Neural cell (in vitro differentiated cells): ENCODE data around the gene SLC6A18. TPM values are rescaled to one million over a fixed set of nuclear protein-coding genes. Genes with fewer than 3 reads are reported as not detected.

ENCODE experiments used
- H2AFZ ChIP-seq: fragments of 200-600, 300-800 bp; sonication (generic), shearing (Covaris generic); 2 replicates; pipeline ENCODE4 v1.6.0; 2014; ENCODE audit warnings: low read depth, mild to moderate bottlenecking, antibody characterized with exemption, low read length, moderate library complexity
- H3F3A ChIP-seq: fragments of 200-600 bp; shearing (Covaris generic); 2 replicates; pipeline ENCODE4 v1.6.1; 2016; ENCODE audit warnings: mild to moderate bottlenecking, moderate library complexity, mixed read lengths, antibody characterized with exemption, low read length; ENCODE audit not compliant: insufficient read depth, poor library complexity, severe bottlenecking
- H3K27ac ChIP-seq: fragments of 200-600, 300-800 bp; sonication (generic), shearing (Covaris generic); 2 replicates; pipeline ENCODE4 v1.5.1; 2014; ENCODE audit warnings: mild to moderate bottlenecking, low read length, moderate library complexity
- H3K27me3 ChIP-seq: fragments of 300-800, 200-600 bp; sonication (generic), shearing (Covaris generic); 2 replicates; pipeline ENCODE4 v1.6.0; 2014; ENCODE audit warnings: mild to moderate bottlenecking, low read depth, low read length, moderate library complexity; ENCODE audit not compliant: insufficient read depth
- H3K36me3 ChIP-seq: fragments of 300-800, 200-600 bp; sonication (generic), shearing (Covaris generic); 2 replicates; pipeline ENCODE4 v1.5.1; 2014; ENCODE audit warnings: mild to moderate bottlenecking, antibody characterized with exemption, low read length, moderate library complexity; ENCODE audit not compliant: insufficient read depth
- H3K4me2 ChIP-seq: fragments of 300-800, 200-600 bp; sonication (generic), shearing (Covaris generic); 2 replicates; pipeline ENCODE4 v1.6.0; 2014; ENCODE audit warnings: mild to moderate bottlenecking, low read length
- H3K4me3 ChIP-seq: fragments of 300-800, 200-600 bp; sonication (generic), shearing (Covaris generic); 2 replicates; pipeline ENCODE4 v1.5.1; 2014; ENCODE audit warnings: mild to moderate bottlenecking, low read length, moderate library complexity
- H3K79me2 ChIP-seq: fragments of 200-600 bp; shearing (Covaris generic); replicated peaks from 2 replicates; pipeline ENCODE4 v1.6.0; 2014; ENCODE audit warnings: mild to moderate bottlenecking, low read length, moderate library complexity; ENCODE audit not compliant: insufficient read depth
- H3K9ac ChIP-seq: fragments of 300-800, 200-600 bp; sonication (generic), shearing (Covaris generic); 2 replicates; pipeline ENCODE4 v1.6.1; 2016; ENCODE audit warnings: mild to moderate bottlenecking, low read length, mixed read lengths
- H3K9me2 ChIP-seq: fragments of 200-600 bp; shearing (Covaris generic); 2 replicates; pipeline ENCODE4 v1.6.1; 2016; ENCODE audit warnings: mild to moderate bottlenecking, low read length, mixed read lengths; ENCODE audit not compliant: insufficient read depth
- H3K9me3 ChIP-seq: fragments of 200-600, 300-800 bp; sonication (generic), shearing (Covaris generic); 2 replicates; pipeline ENCODE4 v1.6.1; 2016; ENCODE audit warnings: mild to moderate bottlenecking, mixed run types, low read length, moderate library complexity, mixed read lengths
- H4K20me1 ChIP-seq: fragments of 200-600 bp; shearing (Covaris generic); 2 replicates; pipeline ENCODE4 v1.6.1; 2016; ENCODE audit warnings: mild to moderate bottlenecking, mixed run types; ENCODE audit not compliant: insufficient read depth
- CTCF ChIP-seq: fragments of 450-650 bp; IDR thresholded peaks from 2 replicates; pipeline ENCODE4 v1.5.1; 2014; ENCODE audit warnings: antibody characterized with exemption, mild to moderate bottlenecking, moderate library complexity; ENCODE audit not compliant: poor library complexity, severe bottlenecking
- EP300 ChIP-seq: fragments of 450-650 bp; conservative IDR thresholded peaks from 2 replicates; pipeline ENCODE4 v1.6.1; 2014; ENCODE audit warnings: antibody characterized with exemption, mild to moderate bottlenecking, moderate library complexity; ENCODE audit not compliant: poor library complexity, severe bottlenecking
- EZH2 ChIP-seq: fragments of 200-600, 300-800 bp; shearing (Covaris generic), sonication (generic); IDR thresholded peaks from 2 replicates; pipeline ENCODE4 v1.6.1; 2014; ENCODE audit warnings: antibody characterized with exemption, low read length, borderline replicate concordance, mild to moderate bottlenecking; ENCODE audit not compliant: insufficient read depth, poor library complexity, severe bottlenecking
- MXI1 ChIP-seq: fragments of 450-650 bp; conservative IDR thresholded peaks from 2 replicates; pipeline ENCODE4 v1.6.1; 2014; ENCODE audit warnings: antibody characterized with exemption, mild to moderate bottlenecking; ENCODE audit not compliant: poor library complexity, severe bottlenecking
- POLR2AphosphoS5 ChIP-seq: IDR thresholded peaks from 2 replicates; pipeline ENCODE4 v1.6.1; 2012
- RAD21 ChIP-seq: fragments of 450-650 bp; conservative IDR thresholded peaks from 2 replicates; pipeline ENCODE4 v1.6.1; 2014; ENCODE audit warnings: antibody characterized with exemption, mild to moderate bottlenecking, moderate library complexity
- REST ChIP-seq: IDR thresholded peaks from 2 replicates; pipeline ENCODE4 v1.6.1; 2012; ENCODE audit warnings: borderline replicate concordance
- SMC3 ChIP-seq: fragments of 450-650 bp; conservative IDR thresholded peaks from 2 replicates; pipeline ENCODE4 v1.6.1; 2014; ENCODE audit warnings: antibody characterized with exemption, mild to moderate bottlenecking, moderate library complexity; ENCODE audit not compliant: poor library complexity
- TAF1 ChIP-seq: IDR thresholded peaks from 2 replicates; pipeline ENCODE4 v1.6.1; 2012; ENCODE audit warnings: low read depth
- polyA plus RNA-seq: library from polyadenylated mRNA; depleted of rRNA; stranded (reverse); fragments of >200 nt; gene quantifications from 2 replicates; pipeline ENCODE4 v1.2.3, GENCODE V29; 2014

Gene SLC6A18
- polyA plus RNA-seq, 1 donor from 2014 or later: not detected

GRCh38 chr5:1281038-1281882 is 56.1 kb downstream of the SLC6A18 start:
- Histone ChIP-seq H3K9ac (no peak overlapping the region), H3F3A (no peaks in the 10 kb centered on the region), H4K20me1 (no peaks in the 10 kb centered on the region), H3K9me3 (no peaks in the 10 kb centered on the region), H3K27me3 (no peaks in the 10 kb centered on the region), H2AFZ (no peak overlapping the region), H3K9me2 (no peaks in the 10 kb centered on the region), H3K79me2 (no peaks in the 10 kb centered on the region), H3K4me2 (no peak overlapping the region), H3K4me3 (no peak overlapping the region), H3K36me3 (no peaks in the 10 kb centered on the region), H3K27ac (no peak overlapping the region)
- no peak for TF ChIP-seq REST
- TF ChIP-seq MXI1: no peak
- TF ChIP-seq CTCF: no peak
- no peak for TF ChIP-seq EP300
- no peak for TF ChIP-seq POLR2AphosphoS5
- no peak for TF ChIP-seq SMC3
- TF ChIP-seq EZH2: no peak
- no peak for TF ChIP-seq TAF1
- TF ChIP-seq RAD21: no peak

DNA sequence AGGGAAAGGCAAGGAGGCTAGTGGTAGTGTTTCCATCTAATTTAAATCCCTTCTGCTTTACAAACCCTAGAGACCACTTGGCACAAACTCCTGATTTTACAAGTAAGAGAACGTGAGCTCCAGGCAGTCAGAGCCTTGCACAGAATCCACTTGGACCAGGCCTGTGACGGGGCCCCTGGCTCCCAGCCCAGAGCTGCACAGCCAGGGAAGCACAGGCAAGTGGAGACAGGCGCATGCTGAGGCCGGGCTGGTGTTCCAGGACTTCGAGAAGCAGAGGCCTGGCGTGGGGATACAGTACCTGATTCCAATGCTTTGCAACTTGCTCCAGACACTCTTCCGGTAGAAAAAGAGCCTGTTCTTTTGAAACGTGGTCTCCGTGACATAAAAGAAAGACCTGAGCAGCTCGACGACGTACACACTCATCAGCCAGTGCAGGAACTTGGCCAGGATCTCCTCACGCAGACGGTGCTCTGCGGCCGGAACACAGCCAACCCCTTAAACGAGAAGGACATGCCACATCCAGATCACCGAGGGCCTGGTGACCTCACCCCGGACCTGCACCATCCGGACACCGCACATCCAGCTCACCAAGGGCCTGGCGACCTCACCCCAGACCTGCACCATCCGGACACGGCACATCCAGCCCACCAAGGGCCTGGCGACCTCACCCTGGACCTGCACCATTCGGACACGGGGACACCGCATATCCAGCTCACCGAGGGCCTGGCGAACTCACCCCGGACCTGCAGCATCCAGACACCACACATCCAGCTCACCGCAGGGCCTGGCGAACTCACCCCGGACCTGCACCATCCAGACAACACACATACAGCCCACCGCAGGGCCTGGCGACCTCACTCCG is 57.2 kb downstream of the SLC6A18 start:
- Histone ChIP-seq H3K9me2 (no peaks in the 10 kb centered on the region), H3K36me3 (no peaks in the 10 kb centered on the region), H3K9ac (no peak overlapping the region), H3F3A (no peaks in the 10 kb centered on the region), H2AFZ (no peak overlapping the region), H3K27ac (no peak overlapping the region), H3K9me3 (no peaks in the 10 kb centered on the region), H3K79me2 (no peaks in the 10 kb centered on the region), H3K4me2 (no peak overlapping the region), H4K20me1 (no peaks in the 10 kb centered on the region), H3K4me3 (no peak overlapping the region), H3K27me3 (no peaks in the 10 kb centered on the region)
- TF ChIP-seq RAD21: no peak
- TF ChIP-seq CTCF: no peak
- TF ChIP-seq EP300: no peak
- TF ChIP-seq TAF1: no peak
- no peak for TF ChIP-seq POLR2AphosphoS5
- no peak for TF ChIP-seq SMC3
- TF ChIP-seq EZH2: no peak
- TF ChIP-seq REST: no peak
- TF ChIP-seq MXI1: no peak
